Suppressor macrophage (primary cell): ENCODE measurements around the gene HHIPL1.
"Not testable (repeated sequence)": the region's sequence is repeated elsewhere in the genome, so short reads cannot be mapped to it uniquely, and the experiment has no call there.

ENCODE experiments used
- DNase-seq, 4 experiments: peaks; one replicate each; pipeline ENCODE4 v3.0.0-alpha.2; 2020 to 2022

The HHIPL1 gene

GRCh38 chr14:99635116-99635515, 9.8 kb upstream of the HHIPL1 start:
- DNase-seq: no peak

- peak in 3 of 4 experiments; percentile 11 to 32 (median 21) for DNase-seq
Observed at GRCh38 chr14:99636487-99636886, 8.4 kb upstream of the HHIPL1 start.

- no peak for DNase-seq
Observed at GRCh38 chr14:99637624-99638023, 7.3 kb upstream of the HHIPL1 start.

- not testable (repeated sequence) for DNase-seq
Observed at GRCh38 chr14:99642771-99643170, 2.2 kb upstream of the HHIPL1 start.

GRCh38 chr14:99643343-99643742, 1.6 kb upstream of the HHIPL1 start:
- no peak for DNase-seq

- peak in 1 of 4 experiments; percentile 1 for DNase-seq
Observed at GRCh38 chr14:99644035-99644587, 818 bp upstream of the HHIPL1 start.

GRCh38 chr14:99645545-99646505, 896 bp downstream of the HHIPL1 start:
- no peak for DNase-seq

- DNase-seq: no peak
Observed at GRCh38 chr14:99647411-99647810, 2.5 kb downstream of the HHIPL1 start.

GRCh38 chr14:99648027-99648784, 3.3 kb downstream of the HHIPL1 start:
- DNase-seq: no peak

- DNase-seq: peak in 1 of 4 experiments; percentile 2
Observed at GRCh38 chr14:99649219-99649618, 4.3 kb downstream of the HHIPL1 start.

- no peak for DNase-seq
Observed at GRCh38 chr14:99649643-99650042, 4.7 kb downstream of the HHIPL1 start.

- DNase-seq: peak in 1 of 4 experiments; percentile 0
Observed at GRCh38 chr14:99650189-99650588, 5.3 kb downstream of the HHIPL1 start.

GRCh38 chr14:99651953-99652746, 7.2 kb downstream of the HHIPL1 start:
- DNase-seq: peak in 1 of 4 experiments; percentile 0

- peak in 1 of 4 experiments; percentile 1 for DNase-seq
Observed at GRCh38 chr14:99654235-99654985, 9.5 kb downstream of the HHIPL1 start.

- DNase-seq: no peak
Observed at GRCh38 chr14:99655521-99655920, 10.6 kb downstream of the HHIPL1 start.

- DNase-seq: no peak
Observed at GRCh38 chr14:99656171-99656570, 11.2 kb downstream of the HHIPL1 start.

GRCh38 chr14:99657645-99658155, 12.8 kb downstream of the HHIPL1 start:
- DNase-seq: no peak

GRCh38 chr14:99658218-99658845, 13.4 kb downstream of the HHIPL1 start:
- DNase-seq: peak in 1 of 4 experiments; percentile 0

- peak in 1 of 4 experiments; percentile 1 for DNase-seq
Observed at GRCh38 chr14:99659333-99659741, 14.4 kb downstream of the HHIPL1 start.

GRCh38 chr14:99660006-99660566, 15.2 kb downstream of the HHIPL1 start:
- peak in 1 of 4 experiments; percentile 0 for DNase-seq
